ENCODE results near the gene HDAC4.

The HDAC4 gene

DNA sequence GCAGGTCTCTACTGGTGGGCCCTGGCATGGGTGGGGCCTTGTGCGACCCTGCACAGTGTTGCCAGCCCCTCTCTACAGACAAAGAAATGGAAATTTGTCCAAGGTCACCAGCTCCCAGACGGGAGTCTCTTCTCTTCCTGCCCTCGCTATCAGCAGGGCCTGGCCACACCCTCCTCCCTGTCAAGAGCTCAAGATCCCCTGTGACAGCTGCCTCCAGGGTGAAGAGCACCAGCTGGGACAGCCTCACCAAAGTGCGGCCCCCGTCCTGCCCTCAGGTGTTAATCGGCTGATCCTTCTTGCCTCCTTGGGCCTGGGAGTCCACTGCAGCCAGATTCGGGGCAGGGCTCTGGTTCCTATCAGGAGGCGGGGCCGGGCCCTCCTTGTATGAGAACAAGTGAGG lies 293.9 kb downstream of the HDAC4 start:
- TF ChIP-seq CTCF (IDR thresholded peaks at IDR 0.05), result no peak
- no peak for TF ChIP-seq ZFX (IDR thresholded peaks at IDR 0.05; ENCODE audit: borderline replicate concordance)
- no peak overlapping the region for H3K27ac ChIP-seq

- TF ChIP-seq ZFX (IDR thresholded peaks at IDR 0.05; ENCODE audit: borderline replicate concordance) (no peak), CTCF (IDR thresholded peaks at IDR 0.05) (peak; percentile 80)
- H3K27ac ChIP-seq, result no peak overlapping the region
Measured at GRCh38 chr2:239106314-239106908, 294.4 kb downstream of the HDAC4 start.

GRCh38 chr2:239105234-239105633 lies 295.6 kb downstream of the HDAC4 start:
- no peak for TF ChIP-seq CTCF (IDR thresholded peaks at IDR 0.05)
- no peak for TF ChIP-seq ZFX (IDR thresholded peaks at IDR 0.05; ENCODE audit: borderline replicate concordance)
- no peak overlapping the region for H3K27ac ChIP-seq

GRCh38 chr2:239104800-239105199 lies 296.0 kb downstream of the HDAC4 start:
- TF ChIP-seq CTCF (IDR thresholded peaks at IDR 0.05) (no peak), ZFX (IDR thresholded peaks at IDR 0.05; ENCODE audit: borderline replicate concordance) (no peak)

DNA sequence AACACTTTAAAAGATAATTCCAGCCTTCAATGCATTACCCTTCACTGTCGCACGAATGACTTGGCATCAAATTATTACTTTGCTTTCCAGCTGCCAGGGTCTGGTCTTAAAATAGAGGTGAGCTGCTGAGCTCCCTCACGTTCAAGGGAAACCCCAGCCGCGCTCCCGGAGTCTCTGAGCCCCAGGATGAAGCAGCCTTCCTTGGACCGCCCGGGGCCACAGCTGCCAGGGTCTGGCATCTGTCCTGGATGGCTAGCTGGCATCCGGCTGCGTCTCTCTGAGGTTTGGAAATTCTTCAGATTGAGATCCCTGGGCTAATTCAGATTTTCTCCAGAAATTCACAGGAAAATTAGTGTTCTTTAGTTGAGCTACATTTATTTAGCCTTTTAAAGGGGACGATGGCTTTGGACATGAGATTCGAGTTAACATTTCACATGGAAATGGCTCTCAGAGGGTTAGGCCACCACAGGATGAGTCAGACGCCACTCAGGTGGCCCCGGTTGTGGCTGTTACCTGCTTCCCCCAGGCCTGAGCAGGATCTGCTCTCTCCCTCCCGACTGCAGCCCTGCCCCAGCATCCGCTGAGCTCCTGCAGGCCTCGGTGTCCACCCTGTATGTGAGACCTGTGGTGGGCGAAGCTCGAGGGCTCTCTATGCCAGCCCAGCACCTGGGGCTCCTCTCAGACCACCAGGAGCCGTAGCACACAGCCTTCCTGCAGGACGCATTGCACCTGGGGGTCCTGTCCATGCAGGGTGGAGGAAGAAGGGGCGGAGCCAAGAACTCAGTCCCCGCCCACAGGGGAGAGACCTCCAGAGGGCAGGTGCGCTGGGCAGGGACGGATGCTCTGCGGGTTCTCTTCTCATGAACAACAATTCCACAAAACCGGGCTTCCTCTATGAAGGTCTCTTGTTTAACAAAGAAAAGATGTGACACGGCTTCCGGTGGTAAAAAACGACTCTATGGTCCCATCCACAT lies 297.4 kb downstream of the HDAC4 start:
- TF ChIP-seq CTCF (IDR thresholded peaks at IDR 0.05) (no peak), ZFX (IDR thresholded peaks at IDR 0.05; ENCODE audit: borderline replicate concordance) (no peak)
- no peak overlapping the region for H3K27ac ChIP-seq

More at GRCh38 chr2:239104800-239105199, 296.0 kb downstream of the HDAC4 start:
- no peak overlapping the region for H3K27ac ChIP-seq

- no peak overlapping the region for H3K27ac ChIP-seq
- TF ChIP-seq ZFX (IDR thresholded peaks at IDR 0.05; ENCODE audit: borderline replicate concordance) (no peak), CTCF (IDR thresholded peaks at IDR 0.05) (no peak)
Measured at GRCh38 chr2:239102266-239102665, 298.6 kb downstream of the HDAC4 start.

- H3K27ac ChIP-seq, result no peak overlapping the region
- TF ChIP-seq CTCF (IDR thresholded peaks at IDR 0.05), result no peak
- no peak for TF ChIP-seq ZFX (IDR thresholded peaks at IDR 0.05; ENCODE audit: borderline replicate concordance)
Measured at GRCh38 chr2:239101807-239102206, 299.0 kb downstream of the HDAC4 start.

Measured in 22Rv1 (cell line).